ENCODE results near the gene LMO4.

Gene LMO4

GRCh38 chr1:87330057-87330884, 1.6 kb downstream of the LMO4 start:
- peak; percentile 29 for DNase-seq (ENCODE audit: extremely low spot score)
- POLR2A ChIA-PET, result no interaction called here
- TF ChIP-seq, protein P1, sequence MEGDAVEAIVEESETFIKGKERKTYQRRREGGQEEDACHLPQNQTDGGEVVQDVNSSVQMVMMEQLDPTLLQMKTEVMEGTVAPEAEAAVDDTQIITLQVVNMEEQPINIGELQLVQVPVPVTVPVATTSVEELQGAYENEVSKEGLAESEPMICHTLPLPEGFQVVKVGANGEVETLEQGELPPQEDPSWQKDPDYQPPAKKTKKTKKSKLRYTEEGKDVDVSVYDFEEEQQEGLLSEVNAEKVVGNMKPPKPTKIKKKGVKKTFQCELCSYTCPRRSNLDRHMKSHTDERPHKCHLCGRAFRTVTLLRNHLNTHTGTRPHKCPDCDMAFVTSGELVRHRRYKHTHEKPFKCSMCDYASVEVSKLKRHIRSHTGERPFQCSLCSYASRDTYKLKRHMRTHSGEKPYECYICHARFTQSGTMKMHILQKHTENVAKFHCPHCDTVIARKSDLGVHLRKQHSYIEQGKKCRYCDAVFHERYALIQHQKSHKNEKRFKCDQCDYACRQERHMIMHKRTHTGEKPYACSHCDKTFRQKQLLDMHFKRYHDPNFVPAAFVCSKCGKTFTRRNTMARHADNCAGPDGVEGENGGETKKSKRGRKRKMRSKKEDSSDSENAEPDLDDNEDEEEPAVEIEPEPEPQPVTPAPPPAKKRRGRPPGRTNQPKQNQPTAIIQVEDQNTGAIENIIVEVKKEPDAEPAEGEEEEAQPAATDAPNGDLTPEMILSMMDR (IDR thresholded peaks at IDR 0.05; ENCODE audit: control extremely low read depth, extremely low read depth, low read depth, missing control alignments), result no peak
- CTCF ChIA-PET, result interaction anchor here (1.0 to 1.5 kb wide), 5 partner anchors 12 to 623 kb away, joined by 3 to 5 read pairs (median 4); no protein-coding TSS in a partner anchor

- DNase-seq (ENCODE audit: extremely low spot score), result peak; percentile 18
- CTCF ChIA-PET, result interaction anchor here (0.7 to 1.4 kb wide), 4 partner anchors 11 to 623 kb away, joined by 3 to 5 read pairs (median 4); no protein-coding TSS in a partner anchor
- TF ChIP-seq, protein P1 (IDR thresholded peaks at IDR 0.05; ENCODE audit: control extremely low read depth, extremely low read depth, low read depth, missing control alignments), result no peak
- POLR2A ChIA-PET, result interaction anchor here (0.6 to 0.7 kb wide), 2 partner anchors 415 to 581 kb away, joined by 4 to 5 read pairs; no protein-coding TSS in a partner anchor
Measured at GRCh38 chr1:87330885-87331364, 2.2 kb downstream of the LMO4 start.

GRCh38 chr1:87331365-87332241, 2.9 kb downstream of the LMO4 start:
- peak; percentile 67 for DNase-seq (ENCODE audit: extremely low spot score)
- CTCF ChIA-PET, result interaction anchor here (0.7 to 1.2 kb wide), 4 partner anchors 12 to 622 kb away, joined by 3 to 5 read pairs (median 3); no protein-coding TSS in a partner anchor
- POLR2A ChIA-PET, result interaction anchor here (0.6 to 0.7 kb wide), 2 partner anchors 416 to 582 kb away, joined by 4 to 5 read pairs; no protein-coding TSS in a partner anchor
- TF ChIP-seq, protein P1 (IDR thresholded peaks at IDR 0.05; ENCODE audit: control extremely low read depth, extremely low read depth, low read depth, missing control alignments), result no peak

DNA sequence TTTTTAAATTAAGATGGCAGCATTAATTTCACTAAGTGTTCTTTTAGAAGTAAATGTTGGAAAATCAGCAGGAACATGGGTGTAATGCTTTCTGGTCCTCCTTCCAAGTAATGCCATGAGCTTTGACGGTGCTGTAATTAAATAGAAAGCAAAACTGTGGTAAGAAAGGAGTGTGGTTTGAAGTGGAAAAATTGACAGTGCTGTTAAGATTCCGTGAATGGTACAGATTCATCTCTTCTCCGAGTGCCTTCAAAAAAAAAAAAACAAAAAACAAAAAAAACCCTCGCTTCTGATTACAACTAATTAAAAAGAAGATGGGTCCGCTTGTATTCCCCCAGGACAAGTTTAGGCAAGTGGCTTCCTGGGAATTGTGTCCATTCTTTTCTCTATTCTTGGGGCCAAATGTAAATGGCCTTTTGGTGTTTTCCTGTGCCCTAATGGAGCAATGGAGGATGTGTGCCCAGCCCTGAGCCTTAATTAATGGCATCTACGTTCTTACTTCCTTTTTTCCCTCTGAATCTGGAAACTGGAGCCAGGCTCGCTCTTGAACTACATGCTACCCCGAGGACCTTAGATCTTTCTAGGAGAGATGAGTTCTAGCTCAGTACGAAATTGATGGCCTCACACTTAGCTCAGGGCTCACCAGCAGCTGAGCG, 5.1 kb downstream of the LMO4 start:
- ChIA-PET POLR2A (no interaction called here), CTCF (interaction anchor here (1.0 to 3.4 kb wide), 6 partner anchors 8 to 630 kb away, joined by 3 to 22 read pairs (median 4); partner anchors contain the start of gene SH3GLB1)
- TF ChIP-seq, protein P1 (IDR thresholded peaks at IDR 0.05; ENCODE audit: control extremely low read depth, extremely low read depth, low read depth, missing control alignments), result no peak
- DNase-seq (ENCODE audit: extremely low spot score), result peak; percentile 43

DNA sequence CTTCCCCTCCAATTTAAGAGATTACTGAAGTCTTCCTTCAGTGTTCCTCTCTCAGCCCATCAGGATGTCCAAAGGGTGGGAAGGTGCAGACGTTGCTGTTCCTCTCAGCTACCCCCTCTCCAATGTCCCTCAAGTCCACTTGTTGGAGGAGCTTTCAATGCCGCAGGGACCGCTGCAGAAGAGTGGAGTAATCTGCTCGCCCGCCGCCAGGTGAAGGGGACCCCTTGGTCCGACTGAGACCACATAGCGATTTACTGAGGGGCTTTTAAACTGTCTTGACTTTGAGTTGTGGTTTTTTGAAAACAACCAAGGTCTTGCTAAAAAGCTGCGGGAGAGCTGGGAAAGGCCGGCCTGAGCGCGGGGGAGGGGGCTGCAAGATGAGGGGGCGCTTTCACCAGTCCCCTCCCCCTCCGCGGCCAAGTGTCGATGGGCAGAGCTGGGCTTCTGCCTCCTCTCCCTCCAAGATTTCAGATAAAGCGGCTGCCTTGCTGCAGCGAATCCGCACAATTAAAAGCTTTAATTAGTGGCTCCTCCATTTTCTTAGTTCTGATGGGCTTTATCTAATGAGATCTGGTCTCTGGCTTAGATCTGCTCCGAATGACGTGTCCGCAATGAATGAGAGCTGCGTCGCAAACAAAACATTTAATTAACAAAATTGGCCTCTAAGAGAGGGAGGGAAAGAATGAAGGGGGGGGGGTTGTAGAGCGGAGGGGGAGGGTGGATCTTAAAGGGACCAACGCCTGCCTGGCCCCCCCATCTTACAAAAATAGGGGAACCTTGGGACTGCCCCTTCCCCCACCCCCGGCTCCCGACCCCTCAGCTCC, 5.9 kb downstream of the LMO4 start:
- peak; percentile 11 for DNase-seq (ENCODE audit: extremely low spot score)
- ChIA-PET POLR2A (no interaction called here), CTCF (interaction anchor here (0.6 to 3.4 kb wide), 8 partner anchors 8 to 631 kb away, joined by 3 to 22 read pairs (median 4); partner anchors contain the start of gene SH3GLB1)
- TF ChIP-seq, protein P1 (IDR thresholded peaks at IDR 0.05; ENCODE audit: control extremely low read depth, extremely low read depth, low read depth, missing control alignments), result no peak

Measured in GM10248 (cell line).